ENCODE results near the gene EPB41L4A.

EPB41L4A gene

DNA sequence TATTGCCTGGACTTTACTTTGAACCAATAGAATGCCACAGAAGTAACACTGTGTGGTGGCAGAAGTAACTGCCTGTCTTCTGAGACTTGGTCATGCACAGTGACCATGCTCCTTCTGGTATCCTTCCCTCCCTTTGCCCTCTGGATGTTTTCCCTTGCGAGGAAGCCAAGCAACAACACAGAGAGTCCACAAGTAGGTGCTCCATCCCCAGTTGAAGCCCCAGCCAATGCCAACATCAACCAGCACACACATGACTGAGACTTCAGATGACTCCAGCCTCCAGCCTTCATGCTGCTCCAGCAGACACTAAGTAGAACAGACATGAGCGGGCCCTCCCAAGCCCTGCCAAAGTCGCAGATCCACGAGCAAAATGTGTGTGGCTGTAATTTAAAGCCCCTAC, 129.6 kb downstream of the EPB41L4A start:
- Histone ChIP-seq H3K9me3 (ENCODE audit: control insufficient read depth, insufficient read depth, low read length) (no peaks in the 10 kb centered on the region), H3K27me3 (ENCODE audit: control insufficient read depth, low read length) (no peaks in the 10 kb centered on the region), H3K4me2 (ENCODE audit: low read length) (no peak overlapping the region), H3K9me2 (replicated peaks; ENCODE audit: control insufficient read depth, low read length) (no peaks in the 10 kb centered on the region), H3K4me1 (ENCODE audit: control insufficient read depth, low read length) (no peaks in the 10 kb centered on the region), H3K4me3 (ENCODE audit: low read length) (no peak overlapping the region), H3K79me2 (ENCODE audit: control insufficient read depth, low read length) (no peaks in the 10 kb centered on the region), H3F3A (ENCODE audit: control insufficient read depth, insufficient read depth) (no peaks in the 10 kb centered on the region), H3K27ac (ENCODE audit: low read depth, low read length) (no peak overlapping the region), H3K36me3 (ENCODE audit: control insufficient read depth, low read length) (no peaks in the 10 kb centered on the region), H4K20me1 (ENCODE audit: control insufficient read depth, insufficient read depth, low read depth, low read length) (no peaks in the 10 kb centered on the region)
- TF ChIP-seq, protein P1, sequence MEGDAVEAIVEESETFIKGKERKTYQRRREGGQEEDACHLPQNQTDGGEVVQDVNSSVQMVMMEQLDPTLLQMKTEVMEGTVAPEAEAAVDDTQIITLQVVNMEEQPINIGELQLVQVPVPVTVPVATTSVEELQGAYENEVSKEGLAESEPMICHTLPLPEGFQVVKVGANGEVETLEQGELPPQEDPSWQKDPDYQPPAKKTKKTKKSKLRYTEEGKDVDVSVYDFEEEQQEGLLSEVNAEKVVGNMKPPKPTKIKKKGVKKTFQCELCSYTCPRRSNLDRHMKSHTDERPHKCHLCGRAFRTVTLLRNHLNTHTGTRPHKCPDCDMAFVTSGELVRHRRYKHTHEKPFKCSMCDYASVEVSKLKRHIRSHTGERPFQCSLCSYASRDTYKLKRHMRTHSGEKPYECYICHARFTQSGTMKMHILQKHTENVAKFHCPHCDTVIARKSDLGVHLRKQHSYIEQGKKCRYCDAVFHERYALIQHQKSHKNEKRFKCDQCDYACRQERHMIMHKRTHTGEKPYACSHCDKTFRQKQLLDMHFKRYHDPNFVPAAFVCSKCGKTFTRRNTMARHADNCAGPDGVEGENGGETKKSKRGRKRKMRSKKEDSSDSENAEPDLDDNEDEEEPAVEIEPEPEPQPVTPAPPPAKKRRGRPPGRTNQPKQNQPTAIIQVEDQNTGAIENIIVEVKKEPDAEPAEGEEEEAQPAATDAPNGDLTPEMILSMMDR (IDR thresholded peaks at IDR 0.05; ENCODE audit: low read depth, low read length, poor library complexity, severe bottlenecking): no peak
- no peak for TF ChIP-seq EZH2phosphoT487 (IDR thresholded peaks at IDR 0.05; ENCODE audit: borderline replicate concordance, low read length)

DNA sequence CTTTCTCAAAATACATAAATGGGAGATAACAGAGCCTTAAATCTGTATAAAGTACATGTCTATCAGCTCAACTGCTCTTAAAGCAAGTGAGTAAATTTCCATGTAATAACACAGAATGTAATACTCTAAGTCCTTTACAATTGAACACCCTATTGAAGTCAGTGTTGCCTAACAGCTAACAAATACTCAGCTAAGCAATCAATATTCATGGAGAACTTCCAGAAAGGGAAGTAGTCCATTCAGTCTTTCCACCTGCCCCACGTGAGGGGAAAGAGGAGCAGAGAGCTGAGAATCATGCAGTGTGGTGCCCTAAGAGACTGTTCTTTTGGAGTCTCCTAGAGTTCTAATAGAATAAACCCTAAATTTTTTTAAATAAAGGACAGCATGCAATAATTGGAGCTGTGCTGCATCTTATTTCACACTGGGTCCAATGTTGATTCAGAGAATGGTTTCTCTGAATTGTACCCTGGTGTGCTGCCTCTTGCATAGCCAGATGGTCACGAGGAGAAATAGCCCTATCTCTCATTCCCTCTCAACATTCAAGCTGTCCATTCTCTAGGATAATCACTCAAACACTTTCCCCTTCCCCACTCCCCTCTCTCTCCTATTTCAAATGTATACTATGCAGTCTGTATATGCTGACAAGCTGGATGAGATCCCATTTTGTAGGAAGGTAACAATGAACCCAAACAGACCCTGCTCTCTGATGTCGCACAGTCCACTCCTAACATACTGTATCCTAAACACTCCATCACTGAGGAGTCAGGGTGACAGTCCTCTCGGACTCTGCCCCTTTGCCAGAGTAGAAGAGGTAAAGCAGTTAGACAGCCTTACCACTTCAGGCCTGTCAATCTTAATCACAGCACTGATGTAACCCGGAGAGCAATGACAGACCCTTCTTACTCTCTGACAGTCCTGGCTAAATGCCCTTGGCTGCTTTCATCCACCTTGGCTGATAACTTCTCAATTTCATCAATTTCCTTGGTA, 134.8 kb downstream of the EPB41L4A start:
- Histone ChIP-seq H3K27me3 (ENCODE audit: control insufficient read depth, low read length) (peaks cover 2% of the 10 kb centered on the region; the same call in 1 of the 2 replicates), H3K36me3 (ENCODE audit: control insufficient read depth, low read length) (no peaks in the 10 kb centered on the region), H3K4me2 (ENCODE audit: low read length) (no peak overlapping the region), H3K9me3 (ENCODE audit: control insufficient read depth, insufficient read depth, low read length) (no peaks in the 10 kb centered on the region), H3K4me1 (ENCODE audit: control insufficient read depth, low read length) (no peaks in the 10 kb centered on the region), H3F3A (ENCODE audit: control insufficient read depth, insufficient read depth) (no peaks in the 10 kb centered on the region), H3K4me3 (ENCODE audit: low read length) (no peak overlapping the region), H3K79me2 (ENCODE audit: control insufficient read depth, low read length) (no peaks in the 10 kb centered on the region), H4K20me1 (ENCODE audit: control insufficient read depth, insufficient read depth, low read depth, low read length) (no peaks in the 10 kb centered on the region), H3K27ac (ENCODE audit: low read depth, low read length) (no peak overlapping the region), H3K9me2 (replicated peaks; ENCODE audit: control insufficient read depth, low read length) (no peaks in the 10 kb centered on the region)
- TF ChIP-seq, protein P1 (IDR thresholded peaks at IDR 0.05; ENCODE audit: low read depth, low read length, poor library complexity, severe bottlenecking): no peak
- TF ChIP-seq EZH2phosphoT487 (IDR thresholded peaks at IDR 0.05; ENCODE audit: borderline replicate concordance, low read length): no peak

DNA sequence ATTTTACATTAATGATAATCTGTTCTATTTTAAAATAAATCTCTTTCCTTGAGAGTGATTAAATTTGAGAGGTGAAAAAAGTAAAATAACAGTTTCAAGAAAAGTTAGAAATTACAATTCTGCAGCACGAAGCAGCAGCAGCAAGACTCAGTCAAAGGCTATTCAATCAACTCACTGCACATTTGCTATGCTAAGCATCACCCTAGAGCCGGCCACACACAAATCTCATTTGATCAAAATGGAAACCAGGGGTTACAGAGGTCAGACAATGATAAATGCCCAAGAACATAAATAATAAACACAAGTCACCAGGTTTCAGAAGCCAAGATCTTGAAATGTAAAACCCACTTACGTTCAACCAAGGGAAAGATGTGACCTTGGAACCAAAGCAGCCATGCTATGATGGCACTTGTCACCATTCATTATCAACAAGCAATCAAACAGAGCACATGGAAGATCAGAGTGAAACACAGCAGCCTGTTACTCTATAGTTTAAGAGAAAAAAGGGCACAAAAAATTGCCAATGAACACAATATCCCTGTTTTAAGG, 136.0 kb downstream of the EPB41L4A start:
- Histone ChIP-seq H3K36me3 (ENCODE audit: control insufficient read depth, low read length) (no peaks in the 10 kb centered on the region), H3K9me2 (replicated peaks; ENCODE audit: control insufficient read depth, low read length) (no peaks in the 10 kb centered on the region), H3K27ac (ENCODE audit: low read depth, low read length) (no peak overlapping the region), H3K79me2 (ENCODE audit: control insufficient read depth, low read length) (no peaks in the 10 kb centered on the region), H3K4me1 (ENCODE audit: control insufficient read depth, low read length) (no peaks in the 10 kb centered on the region), H3K4me3 (ENCODE audit: low read length) (no peak overlapping the region), H3K9me3 (ENCODE audit: control insufficient read depth, insufficient read depth, low read length) (no peaks in the 10 kb centered on the region), H3K4me2 (ENCODE audit: low read length) (no peak overlapping the region), H4K20me1 (ENCODE audit: control insufficient read depth, insufficient read depth, low read depth, low read length) (no peaks in the 10 kb centered on the region), H3K27me3 (ENCODE audit: control insufficient read depth, low read length) (peaks cover 2% of the 10 kb centered on the region; the same call in 1 of the 2 replicates), H3F3A (ENCODE audit: control insufficient read depth, insufficient read depth) (no peaks in the 10 kb centered on the region)
- TF ChIP-seq, protein P1 (IDR thresholded peaks at IDR 0.05; ENCODE audit: low read depth, low read length, poor library complexity, severe bottlenecking): no peak

Measured in DOHH2 (cell line).